Stimulated activated CD4-positive, alpha-beta T cell treated with anti-CD3 and anti-CD28 coated beads, Interleukin-2, amount 100 ng/mL, for 24 hours (primary cell): ENCODE measurements around the gene REEP3.
"Not testable (repeated sequence)": the region's sequence is repeated elsewhere in the genome, so short reads cannot be mapped to it uniquely, and the experiment has no call there.

Experiments used
- DNase-seq, 2 donors: peaks; one replicate each; pipeline ENCODE4 v3.0.0-alpha.2; 2020

The REEP3 gene

GRCh38 chr10:63631991-63632390 lies 110.8 kb downstream of the REEP3 start:
- no peak for DNase-seq

GRCh38 chr10:63633677-63634487 lies 112.7 kb downstream of the REEP3 start:
- DNase-seq = no peak

- DNase-seq = no peak
These were observed 113.4 kb downstream of the REEP3 start for GRCh38 chr10:63634488-63635065.

GRCh38 chr10:63636812-63637211 lies 115.6 kb downstream of the REEP3 start:
- DNase-seq = no peak

GRCh38 chr10:63637901-63638327 lies 116.7 kb downstream of the REEP3 start:
- no peak for DNase-seq

- DNase-seq = no peak
These were observed 120.2 kb downstream of the REEP3 start for GRCh38 chr10:63641366-63641765.

GRCh38 chr10:63641799-63642198 lies 120.6 kb downstream of the REEP3 start:
- no peak for DNase-seq

GRCh38 chr10:63642808-63643207 lies 121.6 kb downstream of the REEP3 start:
- no peak for DNase-seq

GRCh38 chr10:63644418-63645142 lies 123.4 kb downstream of the REEP3 start:
- no peak for DNase-seq

- no peak for DNase-seq
These were observed 124.0 kb downstream of the REEP3 start for GRCh38 chr10:63645195-63645594.

GRCh38 chr10:63646491-63646890 lies 125.3 kb downstream of the REEP3 start:
- DNase-seq = no peak

- no peak for DNase-seq
These were observed 130.7 kb downstream of the REEP3 start for GRCh38 chr10:63651864-63652263.

GRCh38 chr10:63653747-63654146 lies 132.5 kb downstream of the REEP3 start:
- no peak for DNase-seq

GRCh38 chr10:63657761-63658160 lies 136.6 kb downstream of the REEP3 start:
- no peak for DNase-seq

GRCh38 chr10:63660941-63661340 lies 139.7 kb downstream of the REEP3 start:
- not testable (repeated sequence) for DNase-seq

- DNase-seq = no peak
These were observed 140.1 kb downstream of the REEP3 start for GRCh38 chr10:63661347-63661746.

- no peak for DNase-seq
These were observed 143.2 kb downstream of the REEP3 start for GRCh38 chr10:63664341-63664885.

- not testable (repeated sequence) for DNase-seq
These were observed 143.9 kb downstream of the REEP3 start for GRCh38 chr10:63665006-63665580.

GRCh38 chr10:63665670-63666134 lies 144.5 kb downstream of the REEP3 start:
- no peak for DNase-seq

- DNase-seq = no peak
These were observed 145.7 kb downstream of the REEP3 start for GRCh38 chr10:63666836-63667383.

GRCh38 chr10:63667596-63668480 lies 146.6 kb downstream of the REEP3 start:
- DNase-seq = no peak
